Measurements from ENCODE around the gene CEP83.
"Not testable (repeated sequence)": the region's sequence is repeated elsewhere in the genome, so short reads cannot be mapped to it uniquely, and the experiment has no call there.

Gene CEP83

GRCh38 chr12:94430304-94430703 is 29.4 kb downstream of the CEP83 start:
- no peak for DNase-seq (ENCODE audit: low read depth)

DNA sequence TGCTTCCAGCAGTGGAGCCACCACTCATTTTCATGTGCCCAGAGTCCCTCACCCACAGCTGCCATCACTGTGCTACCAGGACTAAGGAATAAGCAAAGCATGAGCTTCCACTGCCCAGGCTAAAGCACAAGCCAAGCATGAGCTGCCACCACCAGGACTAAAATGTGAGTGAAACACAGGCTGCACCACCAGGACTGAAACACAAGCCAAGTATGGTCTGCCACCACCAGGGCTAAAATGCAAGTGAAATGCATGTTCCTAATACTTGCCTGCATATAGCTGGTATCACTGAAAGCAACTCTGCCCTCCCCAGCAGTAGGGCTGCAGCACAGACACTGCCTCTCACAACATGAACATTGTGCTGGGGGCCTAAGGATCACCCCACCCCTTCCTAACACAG is 30.0 kb downstream of the CEP83 start:
- no peak for DNase-seq (ENCODE audit: low read depth)

DNA sequence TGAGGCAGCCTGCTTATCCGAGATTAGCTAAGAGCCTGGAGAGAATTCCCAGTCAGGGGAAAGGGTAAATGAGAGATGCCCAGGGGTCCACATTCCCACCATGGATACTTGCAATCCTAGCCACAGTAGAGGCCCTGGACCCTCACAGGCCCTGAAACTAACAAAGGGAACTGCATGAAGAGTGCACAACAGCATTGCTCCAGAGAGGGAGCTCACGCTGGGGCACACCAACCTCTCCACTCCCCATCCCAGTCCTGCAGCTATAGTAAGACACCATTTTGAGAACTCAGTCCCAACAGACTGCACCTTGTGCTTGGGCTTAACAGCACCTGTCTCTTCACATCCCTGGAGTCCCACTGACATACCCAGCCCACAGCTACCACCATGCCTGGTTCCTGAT is 30.5 kb downstream of the CEP83 start:
- DNase-seq (ENCODE audit: low read depth) = no peak

DNA sequence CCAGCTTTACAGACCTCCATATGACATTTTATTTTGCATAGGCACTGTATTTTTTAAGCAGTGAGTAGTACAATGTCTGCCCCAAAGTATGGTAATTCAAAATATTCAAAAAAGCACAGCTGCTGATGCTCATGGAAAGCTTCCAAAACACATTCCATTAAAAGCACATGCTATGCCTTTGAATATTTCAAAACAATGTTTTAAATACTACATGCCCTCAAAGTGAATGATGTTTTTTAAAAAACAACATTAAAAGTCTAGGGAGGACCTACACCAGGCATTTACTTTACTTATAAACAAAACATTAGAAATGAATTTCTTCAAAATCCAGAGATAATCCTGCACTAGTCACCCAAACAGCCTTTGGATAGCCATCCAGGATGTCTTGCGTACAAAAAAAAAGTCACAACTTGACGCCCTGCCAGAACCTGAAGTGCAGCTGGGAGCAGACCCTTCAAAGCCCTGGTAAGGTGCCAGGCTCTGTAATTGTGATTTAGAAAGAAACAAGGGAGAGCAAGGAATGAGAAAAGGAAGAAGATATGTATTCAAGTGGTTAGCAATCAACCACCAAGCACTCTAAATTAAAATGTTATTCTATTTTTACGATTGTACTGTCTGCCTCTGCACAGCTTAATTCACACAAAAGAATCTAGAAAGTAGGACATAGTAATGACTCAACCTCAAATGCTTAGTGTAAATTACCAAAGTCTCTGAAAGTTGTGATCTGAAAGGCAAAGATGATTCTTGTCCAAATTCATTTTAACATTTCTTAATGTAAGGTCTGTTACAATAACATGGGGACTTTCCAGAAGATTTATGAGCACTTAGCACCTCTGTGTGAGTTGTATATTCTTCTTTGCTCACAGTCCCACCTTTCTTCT is 31.9 kb downstream of the CEP83 start:
- peak; percentile 89 for DNase-seq (ENCODE audit: low read depth)

DNA sequence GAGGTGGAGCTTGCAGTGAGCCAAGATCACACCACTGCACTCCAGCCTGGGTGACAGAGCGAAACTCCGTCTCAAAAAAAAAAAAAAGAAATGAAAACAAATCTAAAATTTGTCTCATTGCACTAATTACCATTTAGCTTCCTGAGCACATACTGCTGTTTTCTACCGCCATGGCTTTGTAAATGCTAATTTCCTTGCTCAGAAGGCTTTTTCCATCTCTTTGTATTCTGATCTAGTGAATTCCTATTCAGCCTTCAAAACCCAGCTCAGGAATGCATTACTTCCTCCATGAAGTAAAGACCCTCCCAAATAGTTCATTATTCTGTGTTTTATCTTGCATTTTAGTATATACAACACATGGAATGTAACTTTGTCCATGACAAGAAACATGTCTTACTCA is 33.6 kb downstream of the CEP83 start:
- no peak for DNase-seq (ENCODE audit: low read depth)

DNA sequence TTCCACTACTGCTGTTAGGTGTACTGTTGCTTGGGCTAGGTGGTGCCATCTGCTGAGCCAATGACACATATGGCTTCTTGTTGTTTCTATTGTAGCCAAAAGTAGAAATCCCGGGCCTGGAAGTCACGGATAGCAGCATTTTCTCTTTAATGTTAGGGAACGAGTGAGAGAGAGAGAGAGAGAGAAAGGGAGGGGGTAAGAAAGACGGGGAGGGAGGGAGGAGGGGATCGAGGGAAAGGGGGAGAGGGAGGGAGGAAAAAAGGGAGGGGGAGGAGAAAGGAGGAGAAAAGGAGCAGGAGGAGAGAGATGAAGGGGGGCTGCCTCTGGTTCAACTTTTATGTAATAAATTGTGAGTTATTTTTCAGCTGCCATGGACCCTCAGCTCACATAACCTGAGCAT is 34.8 kb downstream of the CEP83 start:
- DNase-seq (ENCODE audit: low read depth) = peak; percentile 35

- no peak for DNase-seq (ENCODE audit: low read depth)
Measured at GRCh38 chr12:94421868-94422740, 37.6 kb downstream of the CEP83 start.

DNA sequence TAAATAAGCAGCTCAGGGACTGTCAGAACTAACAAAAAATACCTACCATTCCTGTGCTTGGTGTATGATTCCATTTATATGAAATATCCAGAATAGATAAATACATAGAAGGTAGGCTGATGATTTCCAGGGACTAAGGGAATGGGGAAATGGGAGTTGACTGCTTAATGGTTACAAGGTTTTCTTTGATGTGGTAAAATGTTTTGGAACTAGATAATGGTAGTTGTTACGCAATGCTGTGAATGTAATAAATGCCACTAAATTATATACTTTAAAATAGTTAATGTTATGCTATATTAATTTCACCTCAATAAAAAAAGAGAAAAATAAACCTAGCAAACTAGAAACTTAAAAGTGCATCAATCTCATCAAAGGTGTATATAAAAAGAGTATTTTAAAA is 41.1 kb downstream of the CEP83 start:
- peak; percentile 51 for DNase-seq (ENCODE audit: low read depth)

DNA sequence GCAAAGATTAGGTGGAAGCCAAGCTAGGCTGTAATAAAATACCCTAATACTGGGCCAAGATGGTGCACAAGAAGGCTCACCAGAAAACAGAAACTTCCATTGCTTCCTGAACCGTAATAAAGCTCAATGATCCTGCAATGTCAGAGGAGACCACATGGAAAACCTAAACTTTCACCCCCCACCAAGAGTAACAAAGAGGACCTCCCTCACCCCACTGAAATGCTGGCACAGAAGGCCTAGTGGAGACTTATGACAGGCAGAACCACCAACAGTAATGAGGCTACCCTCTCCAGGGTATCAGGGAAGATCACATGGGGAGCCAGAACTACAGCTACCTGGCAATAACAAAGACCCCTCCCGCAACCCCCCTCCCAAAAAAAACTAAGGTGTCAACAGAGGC is 43.1 kb downstream of the CEP83 start:
- DNase-seq (ENCODE audit: low read depth) = no peak

- DNase-seq (ENCODE audit: low read depth) = no peak
Measured at GRCh38 chr12:94415066-94415465, 44.6 kb downstream of the CEP83 start.

DNA sequence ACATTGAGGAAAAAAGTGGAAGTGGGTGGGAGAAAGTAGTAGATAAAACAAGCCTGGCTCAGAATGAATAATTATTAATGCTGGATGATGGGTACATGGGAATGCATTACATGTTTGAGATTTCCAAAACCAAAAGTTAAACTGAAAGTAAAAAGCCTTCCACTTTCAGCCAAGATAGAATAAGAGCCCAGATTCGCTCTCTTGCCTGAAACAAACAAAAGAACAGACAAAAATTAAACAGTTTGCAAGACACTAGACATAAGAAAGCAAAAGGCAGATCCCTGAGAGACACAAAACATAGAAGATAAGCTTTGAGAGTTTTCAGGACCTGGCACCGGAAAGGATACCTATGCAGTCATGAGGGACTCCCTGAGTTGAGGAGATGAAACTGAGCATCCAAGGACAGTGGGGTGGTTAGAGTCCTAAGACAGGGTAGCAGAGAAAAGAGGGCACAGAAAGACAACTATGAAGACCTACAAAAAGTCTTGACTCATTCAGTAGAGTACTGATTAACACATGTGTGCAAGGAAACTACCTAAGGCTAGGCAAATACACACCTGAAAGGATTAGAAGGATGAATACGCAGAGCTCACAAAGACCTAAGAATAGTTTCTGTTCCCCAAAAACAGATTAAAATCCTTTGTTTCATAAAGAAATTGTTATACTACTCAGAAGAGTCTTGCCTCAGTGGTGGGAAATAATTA is 54.1 kb downstream of the CEP83 start:
- DNase-seq (ENCODE audit: low read depth) = no peak

GRCh38 chr12:94404854-94405253 is 54.8 kb downstream of the CEP83 start:
- DNase-seq (ENCODE audit: low read depth) = no peak

- DNase-seq (ENCODE audit: low read depth) = no peak
Measured at GRCh38 chr12:94401326-94401725, 58.3 kb downstream of the CEP83 start.

DNA sequence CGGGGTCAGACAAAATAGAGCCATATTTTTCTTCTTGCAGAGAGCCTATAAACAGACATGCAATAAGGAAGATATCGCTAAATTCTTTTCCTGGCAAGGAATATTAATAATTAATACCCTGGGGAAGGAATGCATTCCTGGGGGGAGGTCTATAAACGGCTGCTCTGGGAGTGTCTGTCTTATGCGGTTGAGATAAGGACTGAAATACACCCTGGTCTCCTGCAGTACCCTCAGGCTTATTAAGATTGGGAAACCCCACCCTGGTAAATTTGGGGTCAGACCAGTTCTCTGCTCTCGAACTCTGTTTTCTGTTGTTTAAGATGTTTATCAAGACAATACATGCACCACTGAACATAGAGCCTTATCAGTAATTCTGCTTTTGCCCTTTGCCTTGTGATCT is 61.0 kb downstream of the CEP83 start:
- not testable (repeated sequence) for DNase-seq (ENCODE audit: low read depth)

GRCh38 chr12:94397401-94397800 is 62.3 kb downstream of the CEP83 start:
- DNase-seq (ENCODE audit: low read depth) = no peak

- DNase-seq (ENCODE audit: low read depth) = not testable (repeated sequence)
Measured at GRCh38 chr12:94396014-94396413, 63.7 kb downstream of the CEP83 start.

GRCh38 chr12:94390130-94390485 is 69.6 kb downstream of the CEP83 start:
- no peak for DNase-seq (ENCODE audit: low read depth)

- DNase-seq (ENCODE audit: low read depth) = not testable (repeated sequence)
Measured at GRCh38 chr12:94389482-94390129, 70.1 kb downstream of the CEP83 start.

- peak; percentile 98 for DNase-seq (ENCODE audit: low read depth)
Measured at GRCh38 chr12:94386422-94386821, 73.2 kb downstream of the CEP83 start.

- DNase-seq (ENCODE audit: low read depth) = no peak
Measured at GRCh38 chr12:94384030-94384429, 75.6 kb downstream of the CEP83 start.

GRCh38 chr12:94380507-94380906 is 79.2 kb downstream of the CEP83 start:
- no peak for DNase-seq (ENCODE audit: low read depth)
